Measurements from ENCODE around the gene SULT1A2.
"Not testable (repeated sequence)": the region's sequence is repeated elsewhere in the genome, so short reads cannot be mapped to it uniquely, and the experiment has no call there.

SULT1A2 gene

GRCh38 chr16:28621481-28622155 lies 24.8 kb upstream of the SULT1A2 start:
- H3K27me3 Mint-ChIP-seq (ENCODE audit: low read depth) = no peaks in the 10 kb centered on the region
- no peaks in the 10 kb centered on the region for H3K36me3 Mint-ChIP-seq (ENCODE audit: low read depth)
- no peak overlapping the region for H3K4me3 Mint-ChIP-seq
- no peak overlapping the region for H3K27ac Mint-ChIP-seq
- peaks cover 5% of the 10 kb centered on the region for H3K9me3 Mint-ChIP-seq
- TF ChIP-seq CTCF (IDR thresholded peaks at IDR 0.05; ENCODE audit: unreplicated experiment in 3 of 3) = no peak
- H3K4me1 Mint-ChIP-seq = no peaks in the 10 kb centered on the region

GRCh38 chr16:28620316-28620715 lies 23.5 kb upstream of the SULT1A2 start:
- H3K27ac Mint-ChIP-seq; H3K9me3 Mint-ChIP-seq; H3K36me3 Mint-ChIP-seq (ENCODE audit: low read depth); H3K4me3 Mint-ChIP-seq; H3K4me1 Mint-ChIP-seq; H3K27me3 Mint-ChIP-seq (ENCODE audit: low read depth): not testable (repeated sequence)

- no peaks in the 10 kb centered on the region for H3K9me3 Mint-ChIP-seq
- no peak overlapping the region for H3K4me3 Mint-ChIP-seq
- H3K27me3 Mint-ChIP-seq (ENCODE audit: low read depth) = no peaks in the 10 kb centered on the region
- no peaks in the 10 kb centered on the region for H3K4me1 Mint-ChIP-seq
- H3K36me3 Mint-ChIP-seq (ENCODE audit: low read depth) = no peaks in the 10 kb centered on the region
- no peak for TF ChIP-seq CTCF (IDR thresholded peaks at IDR 0.05; ENCODE audit: unreplicated experiment in 3 of 3)
- peak overlapping the region in 1 of 3 experiments; percentile 87 for H3K27ac Mint-ChIP-seq
These were observed 21.0 kb upstream of the SULT1A2 start for GRCh38 chr16:28617874-28618273.

GRCh38 chr16:28616636-28617035 lies 19.8 kb upstream of the SULT1A2 start:
- no peak for TF ChIP-seq CTCF (IDR thresholded peaks at IDR 0.05; ENCODE audit: unreplicated experiment in 3 of 3)
- H3K4me3 Mint-ChIP-seq = no peak overlapping the region
- H3K9me3 Mint-ChIP-seq = no peaks in the 10 kb centered on the region
- H3K27me3 Mint-ChIP-seq (ENCODE audit: low read depth) = no peaks in the 10 kb centered on the region
- no peaks in the 10 kb centered on the region for H3K36me3 Mint-ChIP-seq (ENCODE audit: low read depth)
- no peak overlapping the region for H3K27ac Mint-ChIP-seq
- no peaks in the 10 kb centered on the region for H3K4me1 Mint-ChIP-seq

- H3K36me3 Mint-ChIP-seq (ENCODE audit: low read depth); H3K4me1 Mint-ChIP-seq; H3K9me3 Mint-ChIP-seq; H3K27me3 Mint-ChIP-seq (ENCODE audit: low read depth); H3K4me3 Mint-ChIP-seq; H3K27ac Mint-ChIP-seq: not testable (repeated sequence)
These were observed 19.4 kb upstream of the SULT1A2 start for GRCh38 chr16:28616224-28616577.

- not testable (repeated sequence) for H3K36me3 Mint-ChIP-seq (ENCODE audit: low read depth)
These were observed 18.8 kb upstream of the SULT1A2 start for GRCh38 chr16:28615486-28616223.

GRCh38 chr16:28614561-28614960 lies 17.7 kb upstream of the SULT1A2 start:
- not testable (repeated sequence) for H3K4me1 Mint-ChIP-seq; H3K27ac Mint-ChIP-seq; H3K4me3 Mint-ChIP-seq; H3K36me3 Mint-ChIP-seq (ENCODE audit: low read depth); H3K9me3 Mint-ChIP-seq; H3K27me3 Mint-ChIP-seq (ENCODE audit: low read depth)

More at GRCh38 chr16:28615486-28616223, 18.8 kb upstream of the SULT1A2 start:
- H3K27me3 Mint-ChIP-seq (ENCODE audit: low read depth); H3K9me3 Mint-ChIP-seq; H3K4me1 Mint-ChIP-seq; H3K27ac Mint-ChIP-seq; H3K4me3 Mint-ChIP-seq: not testable (repeated sequence)
- TF ChIP-seq CTCF (IDR thresholded peaks at IDR 0.05; ENCODE audit: unreplicated experiment in 3 of 3) = peak; percentile 73 to 79 (median 77)

- H3K4me3 Mint-ChIP-seq; H3K4me1 Mint-ChIP-seq; H3K27ac Mint-ChIP-seq; H3K36me3 Mint-ChIP-seq (ENCODE audit: low read depth); H3K27me3 Mint-ChIP-seq (ENCODE audit: low read depth); H3K9me3 Mint-ChIP-seq: not testable (repeated sequence)
These were observed 17.1 kb upstream of the SULT1A2 start for GRCh38 chr16:28613912-28614311.

- H3K27ac Mint-ChIP-seq; H3K27me3 Mint-ChIP-seq (ENCODE audit: low read depth); H3K4me3 Mint-ChIP-seq; H3K4me1 Mint-ChIP-seq; H3K9me3 Mint-ChIP-seq; H3K36me3 Mint-ChIP-seq (ENCODE audit: low read depth): not testable (repeated sequence)
These were observed 15.8 kb upstream of the SULT1A2 start for GRCh38 chr16:28612359-28613280.
